Measurements from ENCODE around the gene TAF11L6.

DNA sequence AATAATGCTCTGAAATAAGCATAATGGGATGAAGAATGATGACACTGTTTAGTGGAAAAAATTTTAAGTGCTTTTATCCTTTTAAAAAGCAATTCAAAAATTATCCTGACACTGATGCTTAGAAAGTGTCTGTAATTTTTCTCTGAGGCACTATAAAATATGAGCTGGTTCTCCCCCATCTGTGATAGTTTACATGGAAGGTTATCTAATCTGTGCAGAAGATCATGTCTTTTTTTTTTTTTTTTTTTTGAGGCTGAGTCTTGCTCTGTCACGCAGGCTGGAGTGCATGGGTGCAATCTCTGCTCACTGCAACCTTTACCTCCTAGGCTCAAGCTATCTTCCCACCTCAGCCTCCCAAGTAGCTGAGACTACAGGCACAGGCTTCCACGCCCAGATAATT is 45.7 kb upstream of the TAF11L6 start:
- TF ChIP-seq, protein P1, sequence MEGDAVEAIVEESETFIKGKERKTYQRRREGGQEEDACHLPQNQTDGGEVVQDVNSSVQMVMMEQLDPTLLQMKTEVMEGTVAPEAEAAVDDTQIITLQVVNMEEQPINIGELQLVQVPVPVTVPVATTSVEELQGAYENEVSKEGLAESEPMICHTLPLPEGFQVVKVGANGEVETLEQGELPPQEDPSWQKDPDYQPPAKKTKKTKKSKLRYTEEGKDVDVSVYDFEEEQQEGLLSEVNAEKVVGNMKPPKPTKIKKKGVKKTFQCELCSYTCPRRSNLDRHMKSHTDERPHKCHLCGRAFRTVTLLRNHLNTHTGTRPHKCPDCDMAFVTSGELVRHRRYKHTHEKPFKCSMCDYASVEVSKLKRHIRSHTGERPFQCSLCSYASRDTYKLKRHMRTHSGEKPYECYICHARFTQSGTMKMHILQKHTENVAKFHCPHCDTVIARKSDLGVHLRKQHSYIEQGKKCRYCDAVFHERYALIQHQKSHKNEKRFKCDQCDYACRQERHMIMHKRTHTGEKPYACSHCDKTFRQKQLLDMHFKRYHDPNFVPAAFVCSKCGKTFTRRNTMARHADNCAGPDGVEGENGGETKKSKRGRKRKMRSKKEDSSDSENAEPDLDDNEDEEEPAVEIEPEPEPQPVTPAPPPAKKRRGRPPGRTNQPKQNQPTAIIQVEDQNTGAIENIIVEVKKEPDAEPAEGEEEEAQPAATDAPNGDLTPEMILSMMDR (conservative IDR thresholded peaks at IDR 0.05; ENCODE audit: low read depth in 2 of 2): no peak
- TF ChIP-seq POLR2AphosphoS5 (IDR thresholded peaks at IDR 0.05; ENCODE audit: low read depth) (no peak), EZH2phosphoT487 (IDR thresholded peaks at IDR 0.05; ENCODE audit: unreplicated experiment) (no peak), EZH2 (IDR thresholded peaks at IDR 0.05; ENCODE audit: low read depth, unreplicated experiment) (no peak), JUNB (IDR thresholded peaks at IDR 0.05; ENCODE audit: unreplicated experiment) (no peak), CREB1 (CRISPR knock-in tag; IDR thresholded peaks at IDR 0.05; ENCODE audit: low read depth) (no peak), NANOG (IDR thresholded peaks at IDR 0.05; ENCODE audit: borderline replicate concordance) (no peak)
- TF ChIP-seq, protein P2, sequence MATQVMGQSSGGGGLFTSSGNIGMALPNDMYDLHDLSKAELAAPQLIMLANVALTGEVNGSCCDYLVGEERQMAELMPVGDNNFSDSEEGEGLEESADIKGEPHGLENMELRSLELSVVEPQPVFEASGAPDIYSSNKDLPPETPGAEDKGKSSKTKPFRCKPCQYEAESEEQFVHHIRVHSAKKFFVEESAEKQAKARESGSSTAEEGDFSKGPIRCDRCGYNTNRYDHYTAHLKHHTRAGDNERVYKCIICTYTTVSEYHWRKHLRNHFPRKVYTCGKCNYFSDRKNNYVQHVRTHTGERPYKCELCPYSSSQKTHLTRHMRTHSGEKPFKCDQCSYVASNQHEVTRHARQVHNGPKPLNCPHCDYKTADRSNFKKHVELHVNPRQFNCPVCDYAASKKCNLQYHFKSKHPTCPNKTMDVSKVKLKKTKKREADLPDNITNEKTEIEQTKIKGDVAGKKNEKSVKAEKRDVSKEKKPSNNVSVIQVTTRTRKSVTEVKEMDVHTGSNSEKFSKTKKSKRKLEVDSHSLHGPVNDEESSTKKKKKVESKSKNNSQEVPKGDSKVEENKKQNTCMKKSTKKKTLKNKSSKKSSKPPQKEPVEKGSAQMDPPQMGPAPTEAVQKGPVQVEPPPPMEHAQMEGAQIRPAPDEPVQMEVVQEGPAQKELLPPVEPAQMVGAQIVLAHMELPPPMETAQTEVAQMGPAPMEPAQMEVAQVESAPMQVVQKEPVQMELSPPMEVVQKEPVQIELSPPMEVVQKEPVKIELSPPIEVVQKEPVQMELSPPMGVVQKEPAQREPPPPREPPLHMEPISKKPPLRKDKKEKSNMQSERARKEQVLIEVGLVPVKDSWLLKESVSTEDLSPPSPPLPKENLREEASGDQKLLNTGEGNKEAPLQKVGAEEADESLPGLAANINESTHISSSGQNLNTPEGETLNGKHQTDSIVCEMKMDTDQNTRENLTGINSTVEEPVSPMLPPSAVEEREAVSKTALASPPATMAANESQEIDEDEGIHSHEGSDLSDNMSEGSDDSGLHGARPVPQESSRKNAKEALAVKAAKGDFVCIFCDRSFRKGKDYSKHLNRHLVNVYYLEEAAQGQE (IDR thresholded peaks at IDR 0.05; ENCODE audit: unreplicated experiment): no peak
